ENCODE measurements around the gene EML2.
"Not testable (repeated sequence)": the region's sequence is repeated elsewhere in the genome, so short reads cannot be mapped to it uniquely, and the experiment has no call there.

The EML2 gene

DNA sequence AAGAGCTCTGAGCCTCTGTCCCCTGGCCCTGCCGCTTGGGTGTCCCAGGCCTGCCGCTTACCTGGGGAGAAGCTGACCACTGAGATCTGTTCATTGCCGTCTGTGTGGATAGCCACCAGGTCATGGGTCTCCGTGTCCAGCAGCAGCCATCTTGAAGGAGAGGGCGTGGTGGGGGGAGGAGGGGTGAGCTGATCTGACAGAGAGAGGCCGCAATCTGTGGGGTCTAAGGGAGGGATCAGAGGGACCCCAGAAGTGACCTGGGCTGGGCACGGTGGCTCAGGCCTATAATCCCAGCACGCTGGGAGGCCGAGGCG, 22.5 kb downstream of the EML2 start:
- no peak for DNase-seq (ENCODE audit: low spot score)

DNA sequence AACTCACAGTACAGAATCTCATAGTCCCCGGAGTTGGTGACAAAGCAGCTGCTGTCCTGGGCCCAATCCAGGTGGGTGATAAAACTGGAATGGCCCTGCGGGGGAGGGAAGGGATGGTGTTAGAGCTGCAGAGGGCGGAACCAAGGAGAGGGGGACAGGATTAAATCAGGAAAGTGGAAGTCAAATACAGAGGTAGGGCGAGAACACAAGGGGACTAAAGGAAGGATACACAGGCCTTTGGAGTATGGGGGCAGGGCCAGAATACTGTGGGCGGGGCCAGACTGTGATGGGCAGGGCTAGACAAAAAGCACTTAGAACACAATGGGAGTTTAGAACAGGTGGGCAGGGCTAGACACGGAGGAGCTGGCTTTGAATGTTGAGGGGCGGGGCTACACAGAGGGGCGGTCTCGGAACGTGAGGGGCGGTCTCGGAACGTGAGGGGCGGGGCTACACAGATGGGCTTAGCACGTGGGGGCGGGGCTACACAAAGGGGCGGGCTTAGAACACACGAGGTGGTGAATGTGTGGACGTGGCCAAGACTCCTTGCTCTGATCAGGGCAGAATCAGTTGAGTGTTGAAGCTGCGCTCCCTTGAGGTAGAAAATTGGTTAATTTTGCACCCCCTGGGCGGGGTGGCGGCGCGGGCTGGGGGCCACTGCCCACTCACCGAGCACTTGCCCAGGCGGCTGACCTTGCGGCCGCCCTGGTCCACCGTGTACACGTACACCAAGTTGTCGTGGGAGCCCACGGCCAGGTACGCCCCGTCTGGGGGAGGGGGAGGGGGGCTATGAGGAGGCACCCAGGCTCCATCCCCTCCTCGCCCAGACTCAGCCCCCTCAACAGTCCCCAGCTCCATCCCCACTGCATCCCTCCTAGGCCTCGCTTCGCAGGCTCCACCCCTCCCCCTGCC, 23.1 kb downstream of the EML2 start:
- peak; percentile 62 for DNase-seq (ENCODE audit: low spot score)

DNA sequence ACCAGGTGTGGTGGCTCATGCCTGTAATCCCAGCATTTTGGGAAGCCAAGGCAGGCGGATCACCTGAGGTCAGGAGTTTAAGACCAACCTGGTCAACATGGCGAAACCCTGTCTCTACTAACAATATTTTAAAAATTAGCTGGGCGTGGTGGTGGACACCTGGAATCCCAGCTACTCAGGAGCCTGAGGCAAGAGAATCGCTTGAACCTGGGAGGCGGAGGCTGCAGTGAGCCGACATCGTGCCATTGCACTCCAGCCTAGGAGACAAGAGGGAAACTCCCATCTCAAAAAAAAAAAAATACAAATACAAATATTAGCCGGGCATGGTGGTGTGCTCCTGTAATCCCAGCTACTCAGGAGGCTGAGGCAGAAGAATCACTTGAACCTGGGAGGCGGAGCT, 24.1 kb downstream of the EML2 start:
- not testable (repeated sequence) for DNase-seq (ENCODE audit: low spot score)

DNA sequence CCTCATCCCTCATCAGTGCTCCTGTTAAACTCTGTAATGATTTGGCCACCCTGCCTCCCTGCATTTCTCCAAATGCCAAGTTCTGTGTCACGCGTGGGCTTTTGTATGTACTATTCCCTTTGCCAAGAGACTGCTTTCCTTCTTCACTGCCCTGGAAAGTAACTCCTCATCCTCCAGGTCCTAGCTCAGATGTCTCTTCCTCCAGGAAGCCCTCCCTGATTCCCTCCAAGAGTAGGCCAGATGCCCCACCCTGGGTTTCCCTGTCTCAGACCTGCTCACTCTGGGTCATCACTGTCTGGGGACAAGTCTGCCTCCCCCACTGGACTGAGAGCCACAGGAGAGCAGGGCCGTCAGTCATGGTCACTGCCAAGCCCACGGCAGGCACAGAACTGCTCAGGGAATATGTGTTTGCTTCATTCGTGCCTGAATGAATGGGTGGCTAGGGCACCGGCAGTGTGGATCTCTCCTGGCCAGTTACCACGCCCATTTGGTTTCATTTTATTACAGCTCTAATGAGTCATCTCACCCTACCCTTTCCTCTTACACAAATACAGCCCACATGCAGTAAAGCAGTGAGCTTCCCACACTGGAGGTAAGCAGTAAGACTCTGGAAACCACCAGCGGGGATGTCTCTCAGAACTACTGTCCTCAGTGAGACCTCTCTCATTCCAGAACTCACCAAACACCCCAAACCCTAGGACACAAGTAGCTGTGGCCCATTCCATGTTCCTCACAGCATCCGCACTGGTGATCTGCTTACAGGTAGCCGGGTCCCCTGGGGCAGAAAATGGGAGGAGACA, 25.1 kb downstream of the EML2 start:
- no peak for DNase-seq (ENCODE audit: low spot score)

DNA sequence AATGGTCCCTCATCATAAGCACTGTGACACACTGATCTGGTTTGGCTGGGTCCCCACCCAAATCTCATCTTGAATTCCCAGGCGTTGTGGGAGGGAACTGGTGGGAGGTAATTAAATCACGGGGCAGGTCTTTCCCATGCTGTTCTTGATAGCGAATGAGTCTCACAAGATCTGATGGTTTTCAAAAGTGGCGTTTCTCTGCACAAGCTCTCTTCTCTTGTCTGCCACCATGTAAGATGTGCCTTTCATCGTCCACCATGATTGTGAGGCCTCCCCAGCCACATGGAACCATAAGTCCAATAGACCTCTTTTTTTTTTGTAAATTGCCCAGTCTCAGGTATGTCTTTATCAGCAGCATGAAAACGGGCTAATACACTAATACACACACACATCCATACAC, 30.2 kb downstream of the EML2 start:
- no peak for DNase-seq (ENCODE audit: low spot score)

DNA sequence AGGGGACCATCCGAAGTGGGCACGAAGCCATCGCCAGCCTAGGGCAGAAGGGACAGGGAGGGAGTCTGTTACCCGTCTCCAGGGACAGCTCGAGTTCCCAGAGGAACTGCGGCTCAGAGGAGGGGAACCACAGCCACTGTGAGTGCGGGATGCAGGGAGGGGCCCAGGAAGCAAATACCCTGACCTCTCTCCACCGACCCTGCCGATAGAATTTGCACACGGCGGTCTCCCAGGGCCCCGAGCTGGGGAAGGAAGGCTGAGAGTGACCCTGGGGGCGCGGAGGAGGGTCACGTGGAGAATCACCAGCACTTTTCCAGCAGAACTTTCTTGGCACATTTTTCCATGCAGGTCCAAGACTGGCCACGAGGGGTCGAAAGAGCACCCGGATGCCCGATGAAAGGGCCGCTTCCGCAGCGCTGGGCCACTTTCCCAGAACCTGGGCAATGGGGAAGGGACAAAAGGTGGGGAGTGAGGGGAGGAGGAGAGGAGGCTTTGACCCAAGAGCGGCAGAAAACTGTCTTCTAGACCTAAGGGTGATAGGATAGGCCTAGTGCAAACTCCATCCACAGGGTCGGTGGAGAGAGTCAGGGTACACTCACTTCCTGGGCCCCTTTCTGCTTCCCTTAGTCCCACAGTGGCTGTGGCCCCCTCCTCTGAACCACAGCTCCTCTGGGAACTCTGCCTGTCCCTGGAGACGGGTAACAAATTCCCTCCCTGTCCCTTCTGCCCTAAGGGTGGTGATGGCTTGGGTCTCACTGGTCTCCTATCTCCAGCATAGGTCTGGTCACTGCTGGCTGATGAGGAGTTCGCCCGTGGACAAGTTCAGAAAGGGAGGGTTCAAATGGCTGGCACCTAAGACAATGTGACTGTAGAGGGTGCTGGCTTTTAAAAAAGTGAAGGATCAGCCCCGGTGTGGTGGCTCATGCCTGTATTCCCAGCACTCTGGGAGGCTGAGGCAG, 31.8 kb downstream of the EML2 start:
- peak; percentile 61 for DNase-seq (ENCODE audit: low spot score)

DNA sequence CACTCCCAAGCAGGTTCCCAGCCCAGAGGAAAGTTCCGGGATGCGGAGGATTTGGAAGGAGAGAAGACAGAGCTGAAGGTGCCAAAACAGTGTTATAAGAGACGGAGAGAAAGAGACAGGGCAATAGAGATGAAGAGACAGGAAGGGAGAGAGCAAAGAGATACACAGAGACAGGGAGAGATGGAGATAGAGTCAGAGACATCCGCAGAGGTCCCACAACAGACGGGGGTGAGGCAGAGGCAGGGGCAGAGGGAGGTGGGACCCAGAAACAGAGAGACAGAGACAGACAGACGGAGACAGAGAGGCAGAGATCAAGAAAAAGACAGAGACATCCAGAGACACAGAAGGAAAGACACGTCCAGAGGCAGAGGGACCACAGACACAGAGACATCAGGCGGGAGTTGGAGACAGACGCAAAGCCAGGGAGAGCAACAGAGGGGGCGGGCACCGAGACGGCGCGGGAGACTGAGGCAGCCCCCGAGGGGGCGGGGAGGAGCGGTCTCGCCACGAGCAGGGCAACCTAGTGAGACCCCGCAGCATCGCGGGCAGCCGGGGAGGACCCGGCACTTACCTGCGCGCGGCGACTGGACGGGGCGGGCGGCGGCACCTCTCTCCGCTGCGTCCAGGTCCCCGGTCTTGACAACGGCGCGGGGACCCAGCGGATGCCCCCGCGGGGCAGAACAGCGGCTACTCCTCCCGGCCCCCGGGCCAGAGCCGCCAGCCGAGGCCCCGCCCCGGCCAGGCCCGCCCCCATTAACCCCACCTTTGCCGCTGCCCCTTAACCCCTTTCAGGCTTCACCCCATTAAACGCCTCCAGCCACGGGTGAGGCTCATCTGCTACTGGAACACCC, 37.4 kb downstream of the EML2 start, which contains the start of gene GPR4:
GPR4 (minus strand) TSS at position 689 of the 851 bp plus-strand sequence. CDS start 10,346 bp downstream, outside the sequence.
- DNase-seq (ENCODE audit: low spot score), result peak; percentile 52

DNA sequence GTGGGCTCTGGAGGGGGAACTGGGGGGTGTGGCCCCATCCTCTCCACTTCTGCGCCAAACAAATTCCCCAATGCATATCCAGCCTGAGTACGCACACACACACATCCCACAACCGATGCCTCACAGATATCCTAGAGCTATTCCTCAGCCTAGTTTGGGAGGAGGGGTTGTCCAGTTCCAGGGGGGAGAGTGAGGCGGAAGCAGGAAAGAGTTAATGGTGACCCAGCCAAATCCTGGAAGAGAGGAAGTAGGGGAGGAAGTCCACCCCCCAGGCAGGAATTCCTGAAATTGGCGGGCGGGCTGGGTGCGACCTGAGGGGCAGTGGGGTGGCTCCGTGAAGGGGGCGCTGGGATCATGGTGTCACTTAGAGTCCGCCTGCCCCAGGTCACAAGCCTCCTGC, 38.1 kb downstream of the EML2 start:
- DNase-seq (ENCODE audit: low spot score), result no peak

DNA sequence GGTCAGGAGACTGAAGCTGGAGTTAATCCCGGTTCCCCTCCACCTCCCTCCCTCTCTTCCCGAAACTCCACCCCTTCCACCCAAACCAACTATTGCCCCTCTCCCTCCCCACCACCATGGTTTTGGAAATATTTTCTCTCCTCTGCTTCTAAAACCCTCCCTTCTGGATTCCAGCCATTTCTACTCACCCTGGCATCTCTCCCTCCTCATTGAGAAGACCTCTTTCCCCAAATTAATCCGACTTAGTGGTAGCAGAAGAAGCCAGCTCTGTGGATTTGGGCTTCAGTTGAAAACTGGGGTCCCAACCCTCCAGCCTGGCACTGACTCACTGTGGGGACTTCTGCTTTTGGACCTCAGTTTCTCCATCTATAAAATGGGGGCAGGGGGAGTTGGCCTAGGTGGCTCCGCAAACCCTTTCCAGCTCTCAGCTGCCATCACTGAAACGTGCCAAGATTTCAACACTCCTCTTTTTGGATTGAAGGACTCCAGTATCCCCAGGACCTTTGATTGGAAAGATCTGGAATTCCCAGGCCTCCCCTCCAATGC, 38.8 kb downstream of the EML2 start:
- DNase-seq (ENCODE audit: low spot score), result no peak

DNA sequence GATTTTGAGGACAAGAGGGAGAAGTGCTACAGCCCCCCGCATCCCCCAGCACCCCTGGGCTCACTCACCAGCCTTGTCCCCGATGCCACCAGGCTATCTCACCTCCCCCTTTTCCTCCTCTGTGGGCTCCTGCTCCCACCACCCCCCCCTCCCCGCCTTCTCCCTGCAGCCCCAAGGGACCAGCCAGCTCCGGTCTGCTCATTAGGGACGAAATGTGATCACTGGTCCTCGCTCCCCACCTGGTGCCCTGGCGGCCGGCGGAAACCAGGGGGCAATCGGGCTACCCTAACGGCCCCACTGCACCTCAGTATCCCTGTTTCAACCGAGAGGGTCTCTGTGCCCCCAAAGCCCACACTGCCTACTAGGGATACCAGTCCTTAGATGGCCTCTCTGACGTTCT, 39.9 kb downstream of the EML2 start:
- no peak for DNase-seq (ENCODE audit: low spot score)

DNA sequence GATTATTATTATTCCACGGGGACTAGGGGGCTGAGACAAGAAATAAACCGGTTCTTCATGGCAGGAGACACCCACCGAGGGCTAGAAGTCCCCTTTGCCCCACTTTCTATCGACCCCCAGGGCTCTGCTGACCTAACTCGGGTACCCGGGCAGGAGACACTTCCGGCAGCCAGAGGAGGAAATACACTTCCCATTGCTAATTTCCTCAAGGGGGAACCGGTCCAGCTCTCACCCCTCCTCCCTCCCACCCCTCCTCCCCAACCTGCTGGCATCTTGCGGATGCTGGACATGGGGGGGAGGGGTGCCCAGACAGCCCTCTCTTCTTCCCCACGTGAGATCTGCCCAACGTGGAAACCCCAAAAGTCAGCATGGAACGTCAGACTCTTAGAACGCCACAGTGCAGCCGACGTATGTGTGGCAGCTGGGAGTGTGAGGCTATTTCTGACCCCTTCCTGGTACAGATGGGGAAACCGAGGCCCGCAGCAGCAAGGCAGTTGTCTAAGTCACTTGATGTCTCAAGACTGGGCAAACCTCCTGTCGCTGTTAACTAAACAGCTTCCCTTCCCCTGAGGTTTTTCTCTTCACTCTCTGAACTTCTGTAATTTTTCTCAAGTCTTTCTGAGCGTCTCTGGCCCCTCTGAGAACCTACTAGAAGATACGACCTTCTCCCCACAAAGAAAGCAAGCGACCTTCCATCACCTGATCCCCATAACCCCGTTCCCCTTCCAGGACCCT, 40.8 kb downstream of the EML2 start:
- DNase-seq (ENCODE audit: low spot score), result no peak

DNA sequence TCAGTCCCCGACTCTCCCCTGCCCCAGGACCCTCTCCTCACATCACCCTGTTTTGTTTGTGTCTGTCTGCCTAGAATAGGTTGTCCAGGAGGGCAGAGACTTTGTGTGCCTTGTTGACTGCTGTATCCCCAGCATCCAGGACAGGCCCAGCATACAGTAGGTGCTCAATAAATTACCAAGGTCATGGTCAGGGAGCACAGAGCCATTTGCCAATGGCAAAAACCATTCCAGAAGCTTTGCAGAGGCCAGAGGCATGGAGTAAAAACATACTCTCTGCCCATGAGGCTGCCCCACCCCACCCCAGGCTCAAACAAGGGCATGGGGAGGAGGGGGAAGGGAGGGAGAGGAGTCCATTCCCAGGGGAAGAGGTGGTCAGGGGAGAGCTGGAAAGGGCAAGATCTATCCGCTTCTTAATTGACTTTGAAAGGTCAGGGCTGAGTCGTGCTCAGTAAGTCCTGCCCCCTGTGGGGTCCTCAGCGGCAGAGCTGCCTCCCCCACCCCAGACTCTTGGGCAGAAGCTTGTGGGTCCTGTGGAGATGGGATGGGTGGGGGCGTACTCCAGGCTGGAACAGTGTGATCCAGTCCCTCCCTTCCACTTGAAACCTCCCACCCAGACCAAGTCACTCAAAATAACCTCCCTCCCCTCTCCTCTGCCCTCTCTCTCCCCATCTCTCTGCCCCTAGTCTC, 41.6 kb downstream of the EML2 start:
- DNase-seq (ENCODE audit: low spot score), result peak; percentile 70

DNA sequence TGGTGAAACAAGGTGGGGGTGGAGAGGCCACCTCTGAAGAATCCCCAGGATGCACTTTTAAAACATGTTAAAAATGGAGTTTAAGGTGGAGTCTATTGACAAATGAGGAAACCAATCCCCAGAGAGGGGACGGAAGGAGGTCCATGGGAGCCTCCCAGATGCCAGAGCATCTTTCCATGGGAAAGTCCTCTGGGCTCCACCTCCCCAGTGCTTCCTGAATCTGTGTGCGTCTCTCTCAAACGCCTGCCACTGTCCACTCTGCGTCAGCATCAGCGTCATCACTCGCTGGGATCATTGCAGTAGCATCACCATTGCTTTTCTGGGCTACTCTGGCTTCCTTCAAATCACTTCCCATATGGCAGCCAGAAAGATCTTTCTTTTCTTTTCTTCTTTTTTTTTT, 43.4 kb downstream of the EML2 start:
- DNase-seq (ENCODE audit: low spot score), result no peak

DNA sequence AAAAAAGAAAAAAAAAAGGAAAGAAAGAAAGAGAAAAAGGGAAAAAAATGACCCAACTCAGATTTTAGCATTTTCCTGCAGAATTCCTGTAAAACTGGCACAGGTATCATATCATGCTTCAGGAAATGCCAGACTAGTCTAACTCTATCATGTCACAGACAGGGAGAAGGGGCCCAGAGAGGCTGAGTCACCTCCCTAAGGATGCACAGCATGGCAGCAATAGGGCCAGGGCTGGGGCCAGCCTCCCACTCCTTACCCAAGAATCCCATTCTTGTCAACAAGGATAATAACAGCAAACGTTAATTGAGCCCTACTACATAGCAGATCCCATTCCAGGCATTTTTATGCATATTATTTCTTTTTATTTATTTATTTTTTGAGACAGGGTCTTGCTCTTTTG, 45.7 kb downstream of the EML2 start:
- no peak for DNase-seq (ENCODE audit: low spot score)

DNA sequence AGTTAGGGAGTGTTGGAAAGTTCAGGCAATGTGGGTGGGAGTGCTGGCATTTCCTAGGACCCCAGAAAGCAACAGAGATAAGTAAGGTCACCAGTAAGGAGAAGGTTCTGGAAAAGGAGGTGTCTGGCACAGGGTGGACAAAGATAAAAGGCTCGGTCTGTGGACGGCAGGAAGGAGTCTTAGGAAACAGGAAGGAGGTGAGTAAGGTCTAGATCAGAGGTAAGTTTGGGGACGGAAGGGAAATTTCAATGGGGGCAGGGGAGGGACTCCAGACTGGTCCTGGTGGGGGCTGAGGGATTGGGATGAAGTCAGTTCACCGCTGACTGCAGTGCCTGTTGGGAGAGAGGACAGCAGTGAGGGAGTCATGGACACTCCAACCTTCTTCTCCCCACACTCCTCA, 46.8 kb downstream of the EML2 start:
- no peak for DNase-seq (ENCODE audit: low spot score)

DNA sequence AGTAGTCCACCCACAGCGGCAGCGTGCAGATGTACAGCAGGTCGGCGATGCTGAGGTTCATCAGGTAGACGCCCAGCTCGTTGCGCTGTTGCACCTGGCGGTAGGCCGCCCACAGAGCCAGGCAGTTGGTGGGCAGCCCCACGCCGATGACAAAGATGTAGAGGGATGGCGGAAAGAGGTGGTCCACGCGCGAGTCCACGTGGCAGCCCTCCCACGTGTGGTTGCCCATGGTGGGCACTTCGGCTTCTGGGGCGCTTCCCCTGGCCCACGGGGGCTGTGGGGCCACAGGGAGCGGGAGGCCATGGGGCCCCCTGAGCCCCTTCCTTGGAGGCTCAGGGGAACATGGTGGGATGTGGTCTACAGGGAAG, 47.6 kb downstream of the EML2 start:
- no peak for DNase-seq (ENCODE audit: low spot score)

DNA sequence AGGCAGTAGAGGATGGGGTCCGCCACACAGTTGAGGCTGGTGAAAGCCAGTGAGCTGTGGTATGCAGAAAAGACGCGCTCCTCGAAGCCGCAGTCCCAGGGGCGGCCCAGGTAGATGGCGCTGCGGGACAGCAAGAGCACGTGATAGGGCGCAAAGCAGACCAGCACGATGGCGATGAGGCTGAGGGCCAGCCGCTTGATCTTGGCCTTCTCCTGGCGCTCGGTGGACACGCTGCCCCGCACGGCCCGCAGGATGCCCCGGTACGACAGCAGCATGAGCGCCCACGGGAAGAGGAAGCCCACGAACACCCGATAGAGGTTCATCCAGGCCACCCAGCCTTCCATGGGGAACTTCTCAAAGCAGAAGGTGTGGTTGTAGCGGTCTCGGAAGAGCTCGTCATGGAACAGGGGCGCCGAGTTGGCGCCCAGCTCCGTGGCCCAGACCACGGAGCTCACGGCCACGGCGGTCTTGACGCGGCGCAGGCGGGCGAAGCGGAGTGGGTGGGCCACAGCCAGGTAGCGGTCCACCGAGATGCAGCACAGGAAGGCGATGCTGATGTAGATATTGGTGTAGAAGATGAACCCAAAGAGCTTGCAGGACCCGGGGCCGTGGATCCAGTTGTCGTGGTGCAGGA, 48.1 kb downstream of the EML2 start:
- peak; percentile 74 for DNase-seq (ENCODE audit: low spot score)

DNA sequence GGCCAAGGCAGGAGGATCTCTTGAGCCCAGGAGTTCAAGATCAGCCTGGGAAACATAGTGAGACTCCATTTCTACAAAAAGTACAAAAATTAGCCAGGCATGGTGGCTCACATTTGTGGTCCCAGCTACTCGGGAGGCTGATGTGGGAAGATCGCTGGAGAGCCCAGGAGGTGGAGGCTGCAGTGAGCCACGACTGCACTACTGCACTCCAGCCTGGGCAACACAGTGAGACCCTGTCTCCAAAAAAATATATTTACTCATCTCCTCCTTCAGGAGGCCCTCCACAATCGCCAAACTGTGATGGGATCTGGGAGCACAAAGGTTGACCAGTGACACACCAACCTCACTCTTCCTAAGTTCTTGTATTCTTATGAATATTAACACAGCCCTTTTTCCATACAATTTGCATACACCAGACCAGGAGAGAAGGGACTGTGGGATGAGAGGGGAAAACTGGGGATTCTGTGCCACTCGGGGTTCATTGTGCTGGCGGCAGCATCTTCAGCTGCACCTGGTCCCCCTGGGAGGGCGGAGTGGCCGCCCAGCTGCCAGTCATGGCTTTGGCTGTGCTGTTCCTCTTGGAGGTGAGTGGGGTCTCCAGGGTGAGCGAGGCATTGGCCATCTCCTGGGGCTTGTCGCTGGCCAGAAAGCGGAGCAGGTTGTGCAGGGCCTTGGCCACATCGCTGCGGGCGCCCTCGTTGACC, 48.7 kb downstream of the EML2 start:
- no peak for DNase-seq (ENCODE audit: low spot score)
